Smooth muscle cell (in vitro differentiated cells): Measurements from ENCODE around the gene CDK5R2. TPM values are rescaled to one million over a fixed set of nuclear protein-coding genes. Genes with fewer than 3 reads are reported as not detected.

Source experiments
- DNase-seq: peaks from one replicate; lab custom pipeline; 2025; ENCODE audit not compliant: unreplicated experiment; lab: John Stamatoyannopoulos, UW
- H2AFZ ChIP-seq: fragments of 200-600 bp; sonication (generic); 2 replicates; pipeline ENCODE4 v1.6.0; 2016; ENCODE audit warnings: antibody characterized with exemption, low read depth, mild to moderate bottlenecking
- H3F3A ChIP-seq: fragments of 200-600 bp; sonication (generic); 2 replicates; pipeline ENCODE4 v1.6.0; 2017; ENCODE audit warnings: antibody characterized with exemption, low read depth
- H3K27ac ChIP-seq: fragments of 200-600 bp; sonication (generic); 2 replicates; pipeline ENCODE4 v1.5.1; 2016; ENCODE audit warnings: low read depth, mild to moderate bottlenecking
- H3K27me3 ChIP-seq: fragments of 200-600 bp; sonication (generic); 2 replicates; pipeline ENCODE4 v1.6.1; 2016; ENCODE audit warnings: low read depth, mild to moderate bottlenecking
- H3K36me3 ChIP-seq: fragments of 200-600 bp; sonication (generic); 2 replicates; pipeline ENCODE4 v1.5.1; 2016; ENCODE audit warnings: low read depth
- H3K4me1 ChIP-seq: fragments of 200-600 bp; sonication (generic); 2 replicates; pipeline ENCODE4 v1.5.1; 2016; ENCODE audit warnings: low read depth
- H3K4me2 ChIP-seq: fragments of 200-600 bp; sonication (generic); 2 replicates; pipeline ENCODE4 v1.6.0; 2016; ENCODE audit warnings: mild to moderate bottlenecking
- H3K4me3 ChIP-seq: fragments of 200-600 bp; sonication (generic); 2 replicates; pipeline ENCODE4 v1.5.1; 2016; ENCODE audit warnings: mild to moderate bottlenecking
- H3K79me2 ChIP-seq: fragments of 200-600 bp; sonication (generic); 2 replicates; pipeline ENCODE4 v1.6.0; 2016; ENCODE audit warnings: low read depth, mild to moderate bottlenecking
- H3K9ac ChIP-seq: fragments of 200-600 bp; sonication (generic); 2 replicates; pipeline ENCODE4 v1.6.0; 2016; ENCODE audit warnings: low read depth
- H3K9me3 ChIP-seq: fragments of 200-600 bp; sonication (generic); replicated peaks from 2 replicates; pipeline ENCODE4 v1.5.1; 2016; ENCODE audit warnings: low read depth
- H4K20me1 ChIP-seq: fragments of 200-600 bp; sonication (generic); 2 replicates; pipeline ENCODE4 v1.6.0; 2016; ENCODE audit warnings: low read depth
- CTCF ChIP-seq: fragments of 200-600 bp; sonication (generic); IDR thresholded peaks from 2 replicates; pipeline ENCODE4 v1.5.1; 2017; ENCODE audit warnings: borderline replicate concordance, mild to moderate bottlenecking, antibody characterized with exemption; ENCODE audit not compliant: insufficient read depth, poor library complexity, severe bottlenecking
- WGBS: methylation state at CpG from one replicate; pipeline ENCODE4 v1.1.7; 2016; ENCODE audit warnings: low lambda C conversion rate; 5-methylcytosine and 5-hydroxymethylcytosine counted together
- polyA plus RNA-seq: library from polyadenylated mRNA; unstranded; fragments of >200 nt; fragmentation: Nextera tagmentation; extraction: Ambion mirVana; gene quantifications from 2 replicates; pipeline ENCODE4 v1.2.1, GENCODE V29; 2016
- total RNA-seq: library from RNA; depleted of rRNA; stranded (reverse); fragments of >200 nt; gene quantifications from 2 replicates; pipeline ENCODE4 v1.2.3, GENCODE V29; 2014

The CDK5R2 gene
- total and polyA plus RNA-seq, 2 experiments from 2014 or later = 0.62 TPM; not detected in 1

GRCh38 chr2:218983934-218984238 lies 24.4 kb downstream of the CDK5R2 start:
- Histone ChIP-seq H3K9ac (no peak overlapping the region), H3F3A (no peaks in the 10 kb centered on the region), H3K4me2 (no peak overlapping the region), H3K27me3 (peaks cover 100% of the 10 kb centered on the region), H3K27ac (no peak overlapping the region), H3K79me2 (no peaks in the 10 kb centered on the region), H4K20me1 (no peaks in the 10 kb centered on the region), H3K36me3 (no peaks in the 10 kb centered on the region), H2AFZ (no peak overlapping the region), H3K4me3 (no peak overlapping the region), H3K4me1 (peaks cover 10% of the 10 kb centered on the region), H3K9me3 (no peaks in the 10 kb centered on the region)
- TF ChIP-seq CTCF = no peak
- no peak for DNase-seq
- WGBS = 12% methylated on average over 10 of the region's 10 CpGs

GRCh38 chr2:218984239-218985020 lies 25.0 kb downstream of the CDK5R2 start:
- Histone ChIP-seq H3K27me3 (peaks cover 100% of the 10 kb centered on the region), H2AFZ (no peak overlapping the region), H3K27ac (no peak overlapping the region), H3K4me2 (peak overlapping the region; percentile 57), H3K4me1 (peaks cover 10% of the 10 kb centered on the region), H3K9me3 (no peaks in the 10 kb centered on the region), H3K4me3 (no peak overlapping the region), H3K79me2 (no peaks in the 10 kb centered on the region), H4K20me1 (no peaks in the 10 kb centered on the region), H3K9ac (no peak overlapping the region), H3F3A (no peaks in the 10 kb centered on the region), H3K36me3 (no peaks in the 10 kb centered on the region)
- no peak for DNase-seq
- TF ChIP-seq CTCF = no peak
- 2% methylated on average over 41 of the region's 50 CpGs for WGBS

- TF ChIP-seq CTCF = no peak
- H3K79me2 ChIP-seq = no peaks in the 10 kb centered on the region
- H3K27me3 ChIP-seq = peaks cover 100% of the 10 kb centered on the region
- no peak within 1 kb of the TSS for H3K4me3 ChIP-seq
- no peak within 1 kb of the TSS for H3K9ac ChIP-seq
- no peak within 1 kb of the TSS for H3K27ac ChIP-seq
- H3K36me3 ChIP-seq = no peaks in the 10 kb centered on the region
- peaks cover 10% of the 10 kb centered on the region for H3K4me1 ChIP-seq
- H3K9me3 ChIP-seq = no peaks in the 10 kb centered on the region
- no peak for DNase-seq
- no peak within 1 kb of the TSS for H2AFZ ChIP-seq
- no peaks in the 10 kb centered on the region for H3F3A ChIP-seq
- H4K20me1 ChIP-seq = no peaks in the 10 kb centered on the region
- 0% methylated on average over 4 of the region's 32 CpGs for WGBS
- H3K4me2 ChIP-seq = peak within 1 kb of the TSS; percentile 57
These were observed 25.5 kb downstream of the CDK5R2 start, which contains the start of gene FEV for GRCh38 chr2:218985021-218985324. Gene FEV, minus strand, starts transcription at chr2:218985184. Its CDS starts 109 bp downstream, at chr2:218985075.
